HepG2 (cell line): ENCODE data around the gene SLC25A28. TPM values are rescaled to one million over a fixed set of nuclear protein-coding genes. Genes with fewer than 3 reads are reported as not detected.

Experiments used
- AKAP8 ChIP-seq: sonication (generic); formaldehyde crosslinking; IDR thresholded peaks from 2 replicates; pipeline ENCODE4 v1.5.1; 2020; ENCODE audit warnings: mild to moderate bottlenecking, missing genetic modification reagents
- ATF3 ChIP-seq: sonication (generic); formaldehyde crosslinking; IDR thresholded peaks from 2 replicates; pipeline ENCODE4 v1.4.0; 2020; ENCODE audit warnings: missing genetic modification reagents
- ATF6 ChIP-seq: sonication (generic); formaldehyde crosslinking; conservative IDR thresholded peaks from 2 replicates; pipeline ENCODE4 v1.4.0; 2020; ENCODE audit warnings: missing genetic modification reagents
- BCL6 ChIP-seq: IDR thresholded peaks from 2 replicates; pipeline ENCODE4 v1.6.1; 2016; ENCODE audit warnings: missing genetic modification reagents, missing compliant biosample characterization
- BRD4 ChIP-seq: sonication (generic); formaldehyde crosslinking; IDR thresholded peaks from 2 replicates; pipeline ENCODE4 v1.4.0; 2020; ENCODE audit warnings: missing genetic modification reagents
- CREB1 ChIP-seq, 2 experiments: fragments of 450-650 bp in 1 of 2; IDR thresholded peaks; 2 replicates each; pipeline ENCODE4 v1.6.1; 2016 to 2017; ENCODE audit warnings: control low read depth in 1 of 2, mild to moderate bottlenecking in 1 of 2, missing compliant biosample characterization in 1 of 2, missing genetic modification characterization in 1 of 2
- EEA1 ChIP-seq: sonication (generic); formaldehyde crosslinking; IDR thresholded peaks from 2 replicates; pipeline ENCODE4 v1.5.1; 2020; ENCODE audit warnings: mild to moderate bottlenecking, missing genetic modification reagents, borderline replicate concordance
- HOMEZ ChIP-seq: IDR thresholded peaks from 2 replicates; pipeline ENCODE4 v1.6.1; 2016; ENCODE audit warnings: low read depth
- KDM4B ChIP-seq: sonication (generic); formaldehyde crosslinking; IDR thresholded peaks from 2 replicates; pipeline ENCODE4 v1.4.0; 2020; ENCODE audit warnings: missing genetic modification reagents
- KLF16 ChIP-seq, 2 experiments: sonication (generic) in 1 of 2; formaldehyde crosslinking in 1 of 2; IDR thresholded peaks; 2 replicates each; pipeline versions ENCODE4 v1.6.1 to v1.8.0; 2016 to 2023; ENCODE audit warnings: missing genetic modification reagents in 2 of 2, missing compliant biosample characterization in 1 of 2
- NR2F2 ChIP-seq: IDR thresholded peaks from 2 replicates; pipeline ENCODE4 v1.6.1; 2012; ENCODE audit warnings: low read depth, inconsistent platforms, borderline replicate concordance
- PLRG1 ChIP-seq: fragments of 450-650 bp; conservative IDR thresholded peaks from 2 replicates; pipeline ENCODE4 v1.6.1; 2016
- POLR2AphosphoS5 ChIP-seq: IDR thresholded peaks from 2 replicates; pipeline ENCODE4 v1.6.1; 2012; ENCODE audit warnings: low read depth, low read length
- REL ChIP-seq: sonication (generic); formaldehyde crosslinking; conservative IDR thresholded peaks from 2 replicates; pipeline ENCODE4 v1.8.0; 2022; ENCODE audit warnings: mild to moderate bottlenecking, missing genetic modification reagents, moderate library complexity
- SALL1 ChIP-seq: sonication (generic); formaldehyde crosslinking; IDR thresholded peaks from 2 replicates; pipeline ENCODE4 v1.8.0; 2022; ENCODE audit warnings: mild to moderate bottlenecking, missing genetic modification reagents
- THAP7 ChIP-seq: sonication (generic); formaldehyde crosslinking; IDR thresholded peaks from 2 replicates; pipeline ENCODE4 v1.8.1; 2023; ENCODE audit warnings: mild to moderate bottlenecking, missing genetic modification reagents
- U2AF1 ChIP-seq: fragments of 200-400 bp; formaldehyde crosslinking; optimal IDR thresholded peaks from 2 replicates; pipeline ENCODE3; 2017; ENCODE audit warnings: mild to moderate bottlenecking, low read depth, low read length
- ZBTB38 ChIP-seq: sonication (generic); formaldehyde crosslinking; IDR thresholded peaks from 2 replicates; pipeline ENCODE4 v1.5.1; 2020; ENCODE audit warnings: mild to moderate bottlenecking, missing genetic modification reagents
- ZMYM3 ChIP-seq: sonication (generic); formaldehyde crosslinking; IDR thresholded peaks from 2 replicates; pipeline ENCODE4 v1.5.1; 2020; ENCODE audit warnings: mild to moderate bottlenecking, missing genetic modification reagents
- ZNF264 ChIP-seq: sonication (generic); formaldehyde crosslinking; IDR thresholded peaks from 2 replicates; pipeline ENCODE4 v1.4.0; 2020; ENCODE audit warnings: missing genetic modification reagents
- ZNF317 ChIP-seq: sonication (generic); formaldehyde crosslinking; IDR thresholded peaks from 2 replicates; pipeline ENCODE4 v1.5.0; 2020; ENCODE audit warnings: mild to moderate bottlenecking, missing genetic modification reagents
- ZNF383 ChIP-seq: sonication (generic); formaldehyde crosslinking; IDR thresholded peaks from 2 replicates; pipeline ENCODE4 v1.4.0; 2020; ENCODE audit warnings: missing genetic modification reagents, mild to moderate bottlenecking, borderline replicate concordance
- ZNF501 ChIP-seq: sonication (generic); formaldehyde crosslinking; IDR thresholded peaks from 2 replicates; pipeline ENCODE4 v1.5.1; 2020; ENCODE audit warnings: mild to moderate bottlenecking, moderate library complexity, missing genetic modification reagents
- ZNF557 ChIP-seq: sonication (generic); formaldehyde crosslinking; IDR thresholded peaks from 2 replicates; pipeline ENCODE4 v1.4.0; 2020; ENCODE audit warnings: missing genetic modification reagents
- ZNF713 ChIP-seq: sonication (generic); formaldehyde crosslinking; IDR thresholded peaks from 2 replicates; pipeline ENCODE4 v1.4.0; 2020; ENCODE audit warnings: mild to moderate bottlenecking, missing genetic modification reagents
- ZNF782 ChIP-seq: sonication (generic); formaldehyde crosslinking; IDR thresholded peaks from 2 replicates; pipeline ENCODE4 v1.4.0; 2020; ENCODE audit warnings: missing genetic modification reagents, mild to moderate bottlenecking, borderline replicate concordance
- polyA plus RNA-seq, 8 experiments: library from polyadenylated mRNA; depleted of rRNA in 3 of 8; stranded (reverse) in 7 of 8; unstranded in 1 of 8; fragments of >200 nt; fragmentation: Illumina TruSeq in 4 of 8; extraction: Trizol in 4 of 8; gene quantifications; 2 replicates each; pipeline versions ENCODE4 v1.2.1 to v1.2.3, GENCODE V29; 2011 to 2016; ENCODE audit warnings: low read depth in 4 of 8, missing spikeins in 1 of 8, mixed read lengths in 1 of 8; ENCODE audit not compliant: insufficient read depth in 1 of 8
- total RNA-seq, 5 experiments: library from RNA; depleted of rRNA; stranded (reverse); fragments of >200 nt; fragmentation: Illumina TruSeq; extraction: Trizol; gene quantifications; 2 replicates each; pipeline ENCODE4 v1.2.3, GENCODE V29; 2016; ENCODE audit warnings: low read depth in 1 of 5

The SLC25A28 gene
- total and polyA plus RNA-seq, 2 of the 13 experiments (the other 11 are each of a cell fraction or from before 2014, with no cell fraction given), result 15.2 to 41.0 TPM

GRCh38 chr10:99659031-99659867 is 39.0 kb upstream of the SLC25A28 start, which contains the start of gene ENTPD7 (continued):
- TF ChIP-seq ZNF557 (CRISPR knock-in tag), result no peak
- no peak for TF ChIP-seq ZNF317 (CRISPR knock-in tag)
- TF ChIP-seq ATF6 (CRISPR knock-in tag), result no peak
- peak; percentile 73 for TF ChIP-seq CREB1 (IDR thresholded peaks at IDR 0.05)
- peak; percentile 53 for TF ChIP-seq CREB1 (CRISPR knock-in tag; IDR thresholded peaks at IDR 0.05)
- TF ChIP-seq BRD4 (CRISPR knock-in tag), result 0 out of 2 replicates have a peak, but pooled peaks have one; percentile 49
- TF ChIP-seq NR2F2, result no peak; the same call in 1 of the 2 replicates
- TF ChIP-seq AKAP8 (CRISPR knock-in tag), result no peak
- TF ChIP-seq BCL6 (CRISPR knock-in tag), result 0 out of 2 replicates have a peak, but pooled peaks have one; percentile 30
- no peak for TF ChIP-seq ZNF713 (CRISPR knock-in tag)
- 0 out of 2 replicates have a peak, but pooled peaks have one; percentile 80 for TF ChIP-seq ZNF782 (CRISPR knock-in tag)
- TF ChIP-seq THAP7 (CRISPR knock-in tag), result peak; percentile 87; the same call in 1 of the 2 replicates
- peak; percentile 78; the same call in 1 of the 2 replicates for TF ChIP-seq POLR2AphosphoS5
- no peak for TF ChIP-seq ZMYM3 (CRISPR knock-in tag)
- peak; percentile 80; the same call in 1 of the 2 replicates for TF ChIP-seq ZNF501
- TF ChIP-seq REL (CRISPR knock-in tag), result 0 out of 2 replicates have a peak, but pooled peaks have one; percentile 41
- TF ChIP-seq PLRG1, result no peak
- TF ChIP-seq ZNF383 (CRISPR knock-in tag), result no peak
- peak; percentile 64 for TF ChIP-seq SALL1 (CRISPR knock-in tag)
- 0 out of 2 replicates have a peak, but pooled peaks have one; percentile 6 for TF ChIP-seq KDM4B (CRISPR knock-in tag)
- TF ChIP-seq ZNF264 (CRISPR knock-in tag), result peak; percentile 53; the same call in 1 of the 2 replicates
- peak; percentile 75; the same call in 1 of the 2 replicates for TF ChIP-seq EEA1 (CRISPR knock-in tag)
- 0 out of 4 replicates have a peak, but pooled peaks of 1 of the 2 experiments have one; percentile 36 for TF ChIP-seq KLF16 (CRISPR knock-in tag; IDR thresholded peaks at IDR 0.05)
- peak; percentile 21 for TF ChIP-seq U2AF1
- peak; percentile 82; the same call in 1 of the 2 replicates for TF ChIP-seq HOMEZ (CRISPR knock-in tag)
- TF ChIP-seq ZBTB38 (CRISPR knock-in tag), result 0 out of 2 replicates have a peak, but pooled peaks have one; percentile 40
- TF ChIP-seq ATF3 (CRISPR knock-in tag), result 0 out of 2 replicates have a peak, but pooled peaks have one; percentile 27
